HepG2 (cell line): ENCODE data around the gene UBAP2. TPM values are rescaled to one million over a fixed set of nuclear protein-coding genes. Genes with fewer than 3 reads are reported as not detected.

Source experiments
- ATAC-seq: fragments of 200-7000 bp; cut with Tn5 transposase; 3 replicates; pipeline ENCODE4 v1.9.1; 2020; ENCODE audit warnings: mild to moderate bottlenecking, moderate library complexity
- BruUV-seq: library from RNA; stranded (reverse); fragments of 400-500 nt; replicated peaks from 2 replicates; lab custom pipeline; 2021; lab: Mats Ljungman, UMichigan
- CTCF ChIA-PET: fragments of 300-600 bp; formaldehyde crosslinking; extraction: SDS; loops from one replicate; lab custom pipeline; 2021; ENCODE audit warnings: low total read pairs, inconsistent platforms, low intra/inter-chr PET ratio; lab: Yijun Ruan, JAX
- POLR2A ChIA-PET: fragments of 350-600 bp; sonication (Branson Sonifier 250); formaldehyde crosslinking; loops from one replicate; lab custom pipeline; 2020; ENCODE audit warnings: antibody characterized with exemption, inconsistent platforms; lab: Yijun Ruan, JAX
- DNase-seq: peaks from one replicate; pipeline ENCODE4 v3.0.0-alpha.2; 2015; ENCODE audit warnings: low spot score
- FAIRE-seq: peaks from 3 replicates; lab custom pipeline; 2011; peaks lifted over from hg19 to GRCh38; lab: Jason Lieb, UNC
- H2AFZ ChIP-seq: one replicate; pipeline ENCODE4 v1.6.1; 2011; ENCODE audit warnings: low read length, inconsistent platforms
- H3K27ac ChIP-seq: fragments of 300-600 bp; 3 replicates; pipeline ENCODE4 v1.8.0; 2011; ENCODE audit warnings: mixed run types, mild to moderate bottlenecking, mixed read lengths, low read length, inconsistent platforms; ENCODE audit not compliant: insufficient read depth; ENCODE audit errors: extremely low read length
- H3K27me3 ChIP-seq, 2 experiments: fragments of 200-600 bp in 1 of 2; 2 replicates in 1 of 2; 3 replicates in 1 of 2; pipeline versions ENCODE4 v1.6.0 to v1.8.0; 2011; ENCODE audit warnings: low read length in 2 of 2, mild to moderate bottlenecking in 2 of 2, moderate library complexity in 2 of 2, inconsistent platforms in 1 of 2; ENCODE audit not compliant: insufficient read depth in 2 of 2, control insufficient read depth in 1 of 2
- H3K36me3 ChIP-seq, 2 experiments: fragments of 200-600 bp in 1 of 2; replicated peaks in 1 of 2; 2 replicates in 1 of 2; 3 replicates in 1 of 2; pipeline versions ENCODE4 v1.5.1 to v1.8.0; 2011; ENCODE audit warnings: low read length in 2 of 2, inconsistent platforms in 1 of 2; ENCODE audit not compliant: insufficient read depth in 2 of 2, control insufficient read depth in 1 of 2
- H3K4me1 ChIP-seq: 2 replicates; pipeline ENCODE4 v1.5.1; 2012; ENCODE audit warnings: low read length, inconsistent platforms; ENCODE audit not compliant: insufficient read depth
- H3K4me2 ChIP-seq: 2 replicates; pipeline ENCODE4 v1.6.0; 2011; ENCODE audit warnings: low read depth, low read length, inconsistent platforms
- H3K4me3 ChIP-seq, 3 experiments: fragments of 200-600 bp in 1 of 3; sonication (generic), shearing (Covaris generic) in 1 of 3; replicated peaks in 1 of 3; 2 replicates each; pipeline ENCODE4 v1.5.1; 2011 to 2016; ENCODE audit warnings: low read length in 3 of 3, inconsistent platforms in 2 of 3, low read depth in 2 of 3, mild to moderate bottlenecking in 2 of 3, control low read depth in 1 of 3, mixed read lengths in 1 of 3; ENCODE audit not compliant: insufficient read depth in 1 of 3
- H3K79me2 ChIP-seq: one replicate; pipeline ENCODE4 v1.6.1; 2011; ENCODE audit warnings: low read length, inconsistent platforms; ENCODE audit not compliant: insufficient read depth
- H3K9ac ChIP-seq: 2 replicates; pipeline ENCODE4 v1.6.0; 2011; ENCODE audit warnings: mild to moderate bottlenecking, low read depth, low read length, inconsistent platforms; ENCODE audit not compliant: insufficient read depth
- H3K9me3 ChIP-seq: 2 replicates; pipeline ENCODE4 v1.5.1; 2012; ENCODE audit warnings: mild to moderate bottlenecking, low read length
- H4K20me1 ChIP-seq: 2 replicates; pipeline ENCODE4 v1.6.0; 2011; ENCODE audit warnings: inconsistent platforms, mild to moderate bottlenecking, low read length, moderate library complexity; ENCODE audit not compliant: insufficient read depth
- HNF4A ChIP-seq: sonication (generic); formaldehyde crosslinking; IDR thresholded peaks from 2 replicates; pipeline ENCODE4 v1.4.0; 2020; ENCODE audit warnings: missing genetic modification reagents
- MAF1 ChIP-seq: sonication (generic); formaldehyde crosslinking; IDR thresholded peaks from 2 replicates; pipeline ENCODE4 v1.5.0; 2020; ENCODE audit warnings: missing genetic modification reagents, borderline replicate concordance
- ZFAT ChIP-seq: sonication (generic); formaldehyde crosslinking; conservative IDR thresholded peaks from 2 replicates; pipeline ENCODE4 v1.8.1; 2023; ENCODE audit warnings: missing genetic modification reagents, inconsistent platforms
- ZNF121 ChIP-seq: sonication (generic); formaldehyde crosslinking; IDR thresholded peaks from 2 replicates; pipeline ENCODE4 v1.5.0; 2020; ENCODE audit warnings: mild to moderate bottlenecking, missing genetic modification reagents
- ZNF253 ChIP-seq: sonication (generic); formaldehyde crosslinking; IDR thresholded peaks from 2 replicates; pipeline ENCODE4 v1.8.0; 2022; ENCODE audit warnings: mild to moderate bottlenecking, missing genetic modification reagents, borderline replicate concordance
- ZSCAN22 ChIP-seq: sonication (generic); formaldehyde crosslinking; IDR thresholded peaks from 2 replicates; pipeline ENCODE4 v1.4.0; 2020; ENCODE audit warnings: mild to moderate bottlenecking, missing genetic modification reagents
- WGBS: methylation state at CpG from one replicate; pipeline ENCODE4 v1.1.6; 2017; ENCODE audit warnings: low lambda C conversion rate; 5-methylcytosine and 5-hydroxymethylcytosine counted together
- in situ Hi-C: cut with HindIII; loops from 2 replicates; pipeline ENCODE4 v1.10.0; 2017; ENCODE audit warnings: low pct_unique_long_range_greater_than_20kb; ENCODE audit not compliant: extremely low pct_ligation_motif_present
- intact Hi-C: fragments of 100-400 bp; cut with micrococcal nuclease; formaldehyde crosslinking; loops from one replicate; pipeline ENCODE4 v1.10.0; 2022; ENCODE audit not compliant: unreplicated experiment
- polyA plus RNA-seq, 8 experiments: library from polyadenylated mRNA; depleted of rRNA in 3 of 8; stranded (reverse) in 7 of 8; unstranded in 1 of 8; fragments of >200 nt; fragmentation: Illumina TruSeq in 4 of 8; extraction: Trizol in 4 of 8; gene quantifications; 2 replicates each; pipeline versions ENCODE4 v1.2.1 to v1.2.3, GENCODE V29; 2011 to 2016; ENCODE audit warnings: low read depth in 4 of 8, missing spikeins in 1 of 8, mixed read lengths in 1 of 8; ENCODE audit not compliant: insufficient read depth in 1 of 8
- total RNA-seq, 5 experiments: library from RNA; depleted of rRNA; stranded (reverse); fragments of >200 nt; fragmentation: Illumina TruSeq; extraction: Trizol; gene quantifications; 2 replicates each; pipeline ENCODE4 v1.2.3, GENCODE V29; 2016; ENCODE audit warnings: low read depth in 1 of 5

UBAP2 gene
- total and polyA plus RNA-seq, 2 of the 13 experiments (the other 11 are each of a cell fraction or from before 2014, with no cell fraction given), result 19.0 to 22.0 TPM

GRCh38 chr9:34032631-34033030 lies 16.1 kb downstream of the UBAP2 start:
- FAIRE-seq, result no peak
- Histone ChIP-seq H3K27me3 (no peaks in the 10 kb centered on the region), H3K9ac (no peak overlapping the region), H3K36me3 (peaks cover 11 to 17% of the 10 kb centered on the region in 2 experiments; a peak in 4 of 5 replicates), H3K4me2 (no peak overlapping the region), H4K20me1 (peaks cover 7% of the 10 kb centered on the region; the same call in 1 of the 2 replicates), H2AFZ (no peak overlapping the region), H3K4me3 (no peak overlapping the region), H3K79me2 (peaks cover 76% of the 10 kb centered on the region), H3K27ac (no peak overlapping the region), H3K9me3 (no peaks in the 10 kb centered on the region)
- BruUV-seq, result no TSS peak
- POLR2A ChIA-PET, result interaction anchor here (1.8 kb wide), 1 partner anchor 16 kb away, joined by 5 read pairs; the partner anchor contains the start of gene UBAP2
- in situ Hi-C loops (no loop called here), intact Hi-C loops (no loop called here)
- CTCF ChIA-PET, result no interaction called here
- no peak for ATAC-seq
- WGBS, result 94% methylated on average over 7 of the region's 7 CpGs
- DNase-seq, result no peak
- TF ChIP-seq ZNF121 (CRISPR knock-in tag), result peak; percentile 39; the same call in 1 of the 2 replicates
- TF ChIP-seq HNF4A (CRISPR knock-in tag), result no peak
- TF ChIP-seq, all 625 proteins: peak for 1
- peaks cover 15% of the 10 kb centered on the region; the same call in 1 of the 2 replicates for H3K4me1 ChIP-seq

DNA sequence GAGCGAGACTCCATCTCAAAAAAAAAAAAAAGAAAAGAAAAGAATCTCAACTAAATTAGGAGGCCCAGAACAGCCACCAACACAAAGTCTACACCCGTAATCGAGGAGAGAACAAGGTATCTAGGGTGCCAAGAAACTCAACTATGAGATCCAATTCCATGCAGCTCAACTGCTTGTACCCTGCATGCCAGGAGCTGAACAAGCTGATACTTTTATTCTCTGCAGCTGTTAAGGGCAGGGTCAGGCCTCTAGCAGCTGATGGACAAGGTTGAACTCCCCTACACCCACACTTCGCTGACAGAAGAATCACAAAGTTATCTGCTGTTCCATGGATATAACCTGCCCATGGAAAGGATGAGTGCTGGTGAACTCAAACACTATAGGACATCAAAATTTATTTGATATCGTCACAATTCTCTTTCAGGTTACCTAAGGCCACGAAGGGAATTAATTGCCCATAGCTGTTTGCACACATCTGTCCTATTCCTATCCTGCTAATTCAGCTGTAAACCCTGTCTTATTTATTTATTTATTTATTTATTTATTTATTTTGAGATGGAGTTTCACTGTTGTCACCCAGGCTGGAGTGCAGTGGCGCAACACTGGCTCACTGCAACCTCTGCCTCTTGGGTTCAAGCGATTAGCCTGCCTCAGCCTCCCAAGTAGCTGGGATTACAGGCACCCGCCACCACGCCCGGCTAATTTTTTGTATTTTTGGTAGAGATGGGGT lies 20.7 kb downstream of the UBAP2 start:
- Histone ChIP-seq H3K36me3 (peaks cover 12 to 17% of the 10 kb centered on the region in 2 experiments; a peak in 4 of 5 replicates), H2AFZ (no peak overlapping the region), H3K9me3 (no peaks in the 10 kb centered on the region), H4K20me1 (peaks cover 3% of the 10 kb centered on the region; the same call in 1 of the 2 replicates), H3K9ac (no peak overlapping the region), H3K27ac (no peak overlapping the region), H3K27me3 (no peaks in the 10 kb centered on the region), H3K4me1 (no peaks in the 10 kb centered on the region), H3K79me2 (peaks cover 77% of the 10 kb centered on the region), H3K4me3 (no peak overlapping the region), H3K4me2 (no peak overlapping the region)
- ChIA-PET POLR2A (interaction anchor here (1.2 kb wide), 1 partner anchor 20 kb away, joined by 5 read pairs; the partner anchor contains the start of gene UBAP2), CTCF (no interaction called here)
- DNase-seq (no peak), ATAC-seq (no peak), FAIRE-seq (no peak)
- TF ChIP-seq ZSCAN22 (no peak), ZFAT (no peak), MAF1 (CRISPR knock-in tag) (no peak), ZNF253 (CRISPR knock-in tag) (no peak)
- no TSS peak for BruUV-seq
- WGBS, result 94% methylated on average over 11 of the region's 11 CpGs
- intact Hi-C loops, result no loop called here
- in situ Hi-C loops, result no loop called here
